DND-41 (cell line): ENCODE results near the gene KDSR.

Experiments
- ATAC-seq: fragments of 200-7000 bp; cut with Tn5 transposase; 3 replicates; pipeline ENCODE4 v1.9.1; 2021; ENCODE audit warnings: low read depth; ENCODE audit not compliant: insufficient read depth
- DNase-seq: peaks from one replicate; pipeline ENCODE4 v3.0.0-alpha.2; 2020
- H2AFZ ChIP-seq: 2 replicates; pipeline ENCODE4 v1.6.0; 2012; ENCODE audit warnings: low read depth, low read length
- H3K27ac ChIP-seq: 2 replicates; pipeline ENCODE4 v1.5.1; 2012; ENCODE audit warnings: low read length, inconsistent platforms
- H3K27me3 ChIP-seq: fragments of 200-600 bp; sonication (generic); 2 replicates; pipeline ENCODE4 v1.6.0; 2012; ENCODE audit warnings: low read length, mild to moderate bottlenecking, inconsistent platforms; ENCODE audit not compliant: insufficient read depth, poor library complexity
- H3K36me3 ChIP-seq: 2 replicates; pipeline ENCODE4 v1.5.1; 2012; ENCODE audit warnings: low read length, inconsistent platforms; ENCODE audit not compliant: insufficient read depth
- H3K4me1 ChIP-seq: 2 replicates; pipeline ENCODE4 v1.5.1; 2012; ENCODE audit warnings: mild to moderate bottlenecking, low read length; ENCODE audit not compliant: insufficient read depth
- H3K4me2 ChIP-seq: 2 replicates; pipeline ENCODE4 v1.6.0; 2012; ENCODE audit warnings: mild to moderate bottlenecking, moderate library complexity, low read length, inconsistent platforms; ENCODE audit not compliant: insufficient read depth
- H3K4me3 ChIP-seq, 2 experiments: fragments of 200-600 bp in 1 of 2; shearing (Covaris generic) in 1 of 2; 2 replicates each; pipeline ENCODE4 v1.5.1; 2012 to 2016; ENCODE audit warnings: inconsistent platforms in 2 of 2, low read length in 2 of 2, mild to moderate bottlenecking in 2 of 2, low read depth in 1 of 2, moderate library complexity in 1 of 2
- H3K79me2 ChIP-seq: 2 replicates; pipeline ENCODE4 v1.6.0; 2012; ENCODE audit warnings: low read length, inconsistent platforms; ENCODE audit not compliant: insufficient read depth
- H3K9ac ChIP-seq: 2 replicates; pipeline ENCODE4 v1.6.0; 2012; ENCODE audit warnings: low read depth, mild to moderate bottlenecking, inconsistent platforms, low read length, moderate library complexity
- H3K9me3 ChIP-seq: 2 replicates; pipeline ENCODE4 v1.5.1; 2012; ENCODE audit warnings: low read length, moderate library complexity, mild to moderate bottlenecking, inconsistent platforms; ENCODE audit not compliant: insufficient read depth, severe bottlenecking
- H4K20me1 ChIP-seq: 2 replicates; pipeline ENCODE4 v1.6.0; 2012; ENCODE audit warnings: low read length; ENCODE audit not compliant: insufficient read depth
- CTCF ChIP-seq: IDR thresholded peaks from 2 replicates; pipeline ENCODE4 v1.5.1; 2012; ENCODE audit warnings: borderline replicate concordance, low read length, moderate library complexity, mild to moderate bottlenecking; ENCODE audit not compliant: poor library complexity, severe bottlenecking; ENCODE audit errors: extremely low read depth
- EZH2 ChIP-seq: IDR thresholded peaks from 3 replicates; pipeline ENCODE4 v1.6.1; 2012; ENCODE audit warnings: borderline replicate concordance, low read depth, mild to moderate bottlenecking, moderate library complexity, low read length, inconsistent platforms; ENCODE audit not compliant: severe bottlenecking

KDSR gene

GRCh38 chr18:63367053-63367953, at the start of gene KDSR:
Gene KDSR, minus strand, starts transcription at chr18:63367206. Its CDS starts 88 bp downstream, at chr18:63367118.
- Histone ChIP-seq H3K4me2 (peak within 1 kb of the TSS; percentile 83), H3K9me3 (peaks cover 2% of the 10 kb centered on the region), H3K79me2 (peaks cover 28% of the 10 kb centered on the region), H3K4me1 (peaks cover 41% of the 10 kb centered on the region), H4K20me1 (peaks cover 10% of the 10 kb centered on the region), H3K36me3 (peaks cover 7% of the 10 kb centered on the region), H3K27me3 (no peaks in the 10 kb centered on the region), H3K27ac (peak within 1 kb of the TSS; percentile 88), H2AFZ (peak within 1 kb of the TSS; percentile 96), H3K9ac (peak within 1 kb of the TSS; percentile 87), H3K4me3 (peak within 1 kb of the TSS; percentile 81 to 88)
- DNase-seq (peak; percentile 90), ATAC-seq (peak; percentile 85)
- no peak for TF ChIP-seq EZH2
- peak; percentile 16 for TF ChIP-seq CTCF

- Histone ChIP-seq H3K79me2 (peaks cover 58% of the 10 kb centered on the region), H3K9ac (no peak overlapping the region), H3K9me3 (no peaks in the 10 kb centered on the region), H3K4me3 (no peak overlapping the region), H3K4me1 (no peaks in the 10 kb centered on the region), H2AFZ (no peak overlapping the region), H3K36me3 (peaks cover 65% of the 10 kb centered on the region), H3K4me2 (no peak overlapping the region), H3K27me3 (no peaks in the 10 kb centered on the region), H4K20me1 (peaks cover 24% of the 10 kb centered on the region; the same call in 1 of the 2 replicates), H3K27ac (no peak overlapping the region)
- TF ChIP-seq CTCF (no peak), EZH2 (no peak)
- no peak for ATAC-seq
- no peak for DNase-seq
These were observed 45.9 kb upstream of the KDSR start for GRCh38 chr18:63412953-63413352.

- no peaks in the 10 kb centered on the region for H3K4me1 ChIP-seq
- no peak overlapping the region for H3K9ac ChIP-seq
- no peak overlapping the region for H2AFZ ChIP-seq
- H4K20me1 ChIP-seq, result peaks cover 10% of the 10 kb centered on the region; the same call in 1 of the 2 replicates
- no peaks in the 10 kb centered on the region for H3K27me3 ChIP-seq
- peaks cover 62% of the 10 kb centered on the region for H3K36me3 ChIP-seq
- H3K4me2 ChIP-seq, result no peak overlapping the region
- no peak overlapping the region for H3K4me3 ChIP-seq
- no peak for ATAC-seq
- no peak for DNase-seq
- peaks cover 43% of the 10 kb centered on the region for H3K79me2 ChIP-seq
- H3K9me3 ChIP-seq, result no peaks in the 10 kb centered on the region
- TF ChIP-seq CTCF, result no peak
- TF ChIP-seq EZH2, result no peak
- H3K27ac ChIP-seq, result no peak overlapping the region
These were observed 43.8 kb upstream of the KDSR start for GRCh38 chr18:63410792-63411191.
